Panc1 (cell line): ENCODE results near the gene PSAP. TPM values are rescaled to one million over a fixed set of nuclear protein-coding genes. Genes with fewer than 3 reads are reported as not detected.

ENCODE experiments used
- ATAC-seq: fragments of 200-7000 bp; cut with Tn5 transposase; 2 replicates; pipeline ENCODE4 v1.9.1; 2020; ENCODE audit warnings: mild to moderate bottlenecking, moderate library complexity
- BruUV-seq: library from RNA; stranded (reverse); fragments of 400-500 nt; replicated peaks from 2 replicates; lab custom pipeline; 2021; lab: Mats Ljungman, UMichigan
- CTCF ChIA-PET: fragments of 300-600 bp; sonication (Branson Sonifier 250); formaldehyde crosslinking; loops from one replicate; lab custom pipeline; 2022; ENCODE audit warnings: antibody characterized with exemption; lab: Charles Lee
- POLR2A ChIA-PET: fragments of 300-600 bp; sonication (Branson Sonifier 250); formaldehyde crosslinking; loops from one replicate; lab custom pipeline; 2022; ENCODE audit warnings: antibody characterized with exemption; lab: Charles Lee
- DNase-seq: peaks from one replicate; pipeline ENCODE4 v3.0.0-alpha.2; 2010; ENCODE audit warnings: low read depth, low spot score
- H3K27ac ChIP-seq: 2 replicates; pipeline ENCODE4 v1.5.1; 2011; ENCODE audit warnings: mild to moderate bottlenecking, low read length, inconsistent platforms
- H3K27me3 ChIP-seq: fragments of 200-500 bp; sonication (Bioruptor generic); 2 replicates; pipeline ENCODE4 v1.6.0; 2014; ENCODE audit warnings: low read length, inconsistent platforms; ENCODE audit not compliant: control insufficient read depth, insufficient read depth
- H3K36me3 ChIP-seq: fragments of 200-500 bp; sonication (Bioruptor generic); 2 replicates; pipeline ENCODE4 v1.5.1; 2014; ENCODE audit warnings: inconsistent platforms, mild to moderate bottlenecking, low read length, moderate library complexity; ENCODE audit not compliant: control insufficient read depth, insufficient read depth
- H3K4me1 ChIP-seq: 2 replicates; pipeline ENCODE4 v1.5.1; 2011; ENCODE audit warnings: inconsistent platforms, mild to moderate bottlenecking, low read length, moderate library complexity; ENCODE audit not compliant: control insufficient read depth, insufficient read depth
- H3K4me3 ChIP-seq, 2 experiments: 2 replicates each; pipeline ENCODE4 v1.5.1; 2011 to 2012; ENCODE audit warnings: low read depth in 2 of 2, low read length in 2 of 2, mild to moderate bottlenecking in 2 of 2, inconsistent platforms in 1 of 2, moderate library complexity in 1 of 2
- H3K9me3 ChIP-seq: fragments of 200-500 bp; sonication (Bioruptor generic); 2 replicates; pipeline ENCODE4 v1.5.1; 2014; ENCODE audit warnings: low read depth, mild to moderate bottlenecking, inconsistent platforms, low read length, moderate library complexity; ENCODE audit not compliant: control insufficient read depth, insufficient read depth
- CTCF ChIP-seq: fragments of 450-650 bp; IDR thresholded peaks from 2 replicates; pipeline ENCODE4 v1.5.1; 2017; ENCODE audit warnings: mild to moderate bottlenecking
- POLR2AphosphoS5 ChIP-seq: IDR thresholded peaks from 2 replicates; pipeline ENCODE4 v1.6.1; 2012; ENCODE audit warnings: mild to moderate bottlenecking, low read depth, low read length, moderate library complexity
- REST ChIP-seq, 2 experiments: IDR thresholded peaks; 2 replicates each; pipeline ENCODE4 v1.6.1; 2011 to 2012; ENCODE audit warnings: low read depth in 2 of 2, control low read depth in 1 of 2, low read length in 1 of 2, mild to moderate bottlenecking in 1 of 2, moderate library complexity in 1 of 2; ENCODE audit not compliant: insufficient read depth in 1 of 2
- SIN3A ChIP-seq: IDR thresholded peaks from 2 replicates; pipeline ENCODE4 v1.6.1; 2012; ENCODE audit warnings: low read depth, mild to moderate bottlenecking, low read length, moderate library complexity, borderline replicate concordance; ENCODE audit not compliant: insufficient read depth
- TCF7L2 ChIP-seq: IDR thresholded peaks from 2 replicates; pipeline ENCODE4 v1.6.1; 2011; ENCODE audit warnings: mild to moderate bottlenecking, low read depth, low read length, inconsistent platforms
- in situ Hi-C: cut with HindIII; loops from 2 replicates; pipeline ENCODE4 v1.10.0; 2016; ENCODE audit warnings: low sequenced_read_pairs, low pct_unique_long_range_greater_than_20kb
- intact Hi-C: fragments of 100-400 bp; cut with micrococcal nuclease; formaldehyde crosslinking; loops from one replicate; pipeline ENCODE4 v1.10.0; 2022; ENCODE audit not compliant: unreplicated experiment
- total RNA-seq: library from RNA; stranded (reverse); gene quantifications from one replicate; pipeline ENCODE4 v1.2.1, GENCODE V29; 2021; ENCODE audit not compliant: unreplicated experiment

The PSAP gene
- total RNA-seq, 1 experiment from 2014 or later = 3,649 TPM

GRCh38 chr10:71893258-71893815 is 42.3 kb upstream of the PSAP start:
- in situ Hi-C loops = no loop called here
- H3K36me3 ChIP-seq = no peaks in the 10 kb centered on the region
- H3K27ac ChIP-seq = peak overlapping the region; percentile 65
- no TSS peak for BruUV-seq
- CTCF ChIA-PET = interaction anchor here (1.0 kb wide), 1 partner anchor 42 kb away, joined by 3 read pairs; the partner anchor contains the start of gene PSAP
- H3K4me3 ChIP-seq = no peak overlapping the region
- TF ChIP-seq TCF7L2 (no peak), POLR2AphosphoS5 (no peak), REST (IDR thresholded peaks at IDR 0.05; ENCODE audit: insufficient read depth in 1 of 2, low read depth in 2 of 2, low read length in 1 of 2) (no peak), CTCF (no peak), SIN3A (no peak)
- DNase-seq (no peak), ATAC-seq (no peak)
- POLR2A ChIA-PET = no interaction called here
- no peaks in the 10 kb centered on the region for H3K27me3 ChIP-seq
- intact Hi-C loops = loop anchor here (10.0 kb wide), 1 partner anchor 321 kb away; the partner anchor contains the start of genes ANAPC16 and ASCC1
- H3K4me1 ChIP-seq = peaks cover 43% of the 10 kb centered on the region
- H3K9me3 ChIP-seq = no peaks in the 10 kb centered on the region

- POLR2A ChIA-PET = interaction anchor here (0.5 kb wide), 1 partner anchor 38 kb away, joined by 3 read pairs; no protein-coding TSS in a partner anchor
- CTCF ChIA-PET = no interaction called here
- H3K27me3 ChIP-seq = no peaks in the 10 kb centered on the region
These were observed 40.4 kb upstream of the PSAP start for GRCh38 chr10:71891437-71891836.

More at GRCh38 chr10:71891437-71891836, 40.4 kb upstream of the PSAP start:
- BruUV-seq = no TSS peak
- TF ChIP-seq POLR2AphosphoS5 (no peak), CTCF (no peak), SIN3A (no peak), TCF7L2 (no peak), REST (IDR thresholded peaks at IDR 0.05; ENCODE audit: insufficient read depth in 1 of 2, low read depth in 2 of 2, low read length in 1 of 2) (no peak)
- ATAC-seq (no peak), DNase-seq (no peak)
- H3K9me3 ChIP-seq = no peaks in the 10 kb centered on the region
- no peak overlapping the region for H3K4me3 ChIP-seq
- no peaks in the 10 kb centered on the region for H3K36me3 ChIP-seq
- in situ Hi-C loops (no loop called here), intact Hi-C loops (loop anchor here (10.0 kb wide), 1 partner anchor 323 kb away; the partner anchor contains the start of genes ANAPC16 and ASCC1)
- H3K4me1 ChIP-seq = peaks cover 48% of the 10 kb centered on the region
- H3K27ac ChIP-seq = peak overlapping the region; percentile 95
